ENCODE data around the gene ARHGAP42.
"Not testable (repeated sequence)": the region's sequence is repeated elsewhere in the genome, so short reads cannot be mapped to it uniquely, and the experiment has no call there.

ARHGAP42 gene

DNA sequence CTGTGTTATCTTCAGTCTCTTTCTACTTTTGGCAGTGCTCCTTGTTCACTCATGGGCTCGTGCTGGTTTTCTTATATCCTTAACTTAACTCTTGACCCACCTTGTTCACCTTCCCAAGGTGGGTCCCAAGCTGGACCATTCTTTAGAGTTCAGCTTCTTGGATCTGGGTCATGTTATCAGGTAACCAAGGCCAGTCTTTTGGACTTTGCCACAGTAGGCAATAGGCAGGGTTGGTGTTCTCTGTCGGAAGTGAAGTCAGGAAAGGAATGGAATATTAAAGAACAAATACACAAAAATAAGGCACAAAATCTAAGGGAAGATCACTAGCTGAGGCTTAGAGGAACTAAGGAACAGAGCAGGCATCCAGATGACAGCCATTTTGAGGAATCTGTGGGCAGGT, 202.7 kb downstream of the ARHGAP42 start:
- ChIA-PET CTCF (interaction anchor here (0.7 kb wide), 1 partner anchor 245 kb away, joined by 3 read pairs; no protein-coding TSS in a partner anchor), POLR2A (ENCODE audit: low non-redundant PET) (no interaction called here)
- TF ChIP-seq, protein P1, sequence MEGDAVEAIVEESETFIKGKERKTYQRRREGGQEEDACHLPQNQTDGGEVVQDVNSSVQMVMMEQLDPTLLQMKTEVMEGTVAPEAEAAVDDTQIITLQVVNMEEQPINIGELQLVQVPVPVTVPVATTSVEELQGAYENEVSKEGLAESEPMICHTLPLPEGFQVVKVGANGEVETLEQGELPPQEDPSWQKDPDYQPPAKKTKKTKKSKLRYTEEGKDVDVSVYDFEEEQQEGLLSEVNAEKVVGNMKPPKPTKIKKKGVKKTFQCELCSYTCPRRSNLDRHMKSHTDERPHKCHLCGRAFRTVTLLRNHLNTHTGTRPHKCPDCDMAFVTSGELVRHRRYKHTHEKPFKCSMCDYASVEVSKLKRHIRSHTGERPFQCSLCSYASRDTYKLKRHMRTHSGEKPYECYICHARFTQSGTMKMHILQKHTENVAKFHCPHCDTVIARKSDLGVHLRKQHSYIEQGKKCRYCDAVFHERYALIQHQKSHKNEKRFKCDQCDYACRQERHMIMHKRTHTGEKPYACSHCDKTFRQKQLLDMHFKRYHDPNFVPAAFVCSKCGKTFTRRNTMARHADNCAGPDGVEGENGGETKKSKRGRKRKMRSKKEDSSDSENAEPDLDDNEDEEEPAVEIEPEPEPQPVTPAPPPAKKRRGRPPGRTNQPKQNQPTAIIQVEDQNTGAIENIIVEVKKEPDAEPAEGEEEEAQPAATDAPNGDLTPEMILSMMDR (conservative IDR thresholded peaks at IDR 0.05; ENCODE audit: low read depth), result no peak
- DNase-seq (ENCODE audit: low spot score), result no peak
- H3K27ac ChIP-seq, result no peak overlapping the region

DNA sequence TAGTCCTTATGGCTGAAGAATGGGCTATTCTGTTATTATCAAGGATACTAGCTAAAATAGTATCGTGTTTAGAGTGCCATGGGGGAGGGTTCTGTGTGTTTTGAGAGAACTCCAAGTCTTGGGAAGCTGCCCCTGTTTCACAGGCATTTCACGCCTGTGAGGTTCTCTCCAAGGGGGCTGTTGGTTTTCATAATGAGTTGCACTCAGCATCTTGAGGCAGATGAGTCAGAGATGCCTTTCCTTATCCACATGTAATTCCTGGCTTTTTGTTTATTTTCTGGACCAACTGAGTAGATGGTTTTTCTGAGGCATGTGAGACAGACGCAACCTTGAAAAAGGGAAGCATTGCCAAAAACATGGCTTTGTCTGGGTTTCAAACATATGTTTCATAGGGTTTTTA, 203.7 kb downstream of the ARHGAP42 start:
- no peak for DNase-seq (ENCODE audit: low spot score)
- no peak overlapping the region for H3K27ac ChIP-seq
- TF ChIP-seq, protein P1 (conservative IDR thresholded peaks at IDR 0.05; ENCODE audit: low read depth), result no peak
- POLR2A ChIA-PET (ENCODE audit: low non-redundant PET), result no interaction called here
- CTCF ChIA-PET, result no interaction called here

DNA sequence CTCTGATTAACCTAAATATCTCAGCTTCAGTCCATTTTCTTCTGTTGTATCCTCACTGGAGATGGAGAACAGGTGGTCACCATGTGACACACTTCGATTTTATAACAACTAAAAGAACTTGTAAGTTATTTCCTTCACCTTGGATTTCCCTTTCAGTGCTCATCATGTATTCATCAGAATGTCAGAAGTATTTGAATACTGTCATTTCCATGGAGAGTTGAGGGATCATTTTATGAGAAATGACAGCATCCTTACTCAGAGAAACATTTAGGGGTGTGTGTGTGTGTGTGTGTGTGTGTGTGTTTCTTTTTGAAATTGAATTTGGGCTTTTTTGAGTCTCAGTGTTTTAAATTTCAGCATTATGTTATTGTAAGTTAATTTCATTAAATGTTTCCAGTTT, 205.8 kb downstream of the ARHGAP42 start:
- TF ChIP-seq, protein P1 (conservative IDR thresholded peaks at IDR 0.05; ENCODE audit: low read depth), result no peak
- CTCF ChIA-PET, result interaction anchor here (0.7 kb wide), 1 partner anchor 302 kb away, joined by 3 read pairs; no protein-coding TSS in a partner anchor
- no peak overlapping the region for H3K27ac ChIP-seq
- DNase-seq (ENCODE audit: low spot score), result no peak
- POLR2A ChIA-PET (ENCODE audit: low non-redundant PET), result no interaction called here

DNA sequence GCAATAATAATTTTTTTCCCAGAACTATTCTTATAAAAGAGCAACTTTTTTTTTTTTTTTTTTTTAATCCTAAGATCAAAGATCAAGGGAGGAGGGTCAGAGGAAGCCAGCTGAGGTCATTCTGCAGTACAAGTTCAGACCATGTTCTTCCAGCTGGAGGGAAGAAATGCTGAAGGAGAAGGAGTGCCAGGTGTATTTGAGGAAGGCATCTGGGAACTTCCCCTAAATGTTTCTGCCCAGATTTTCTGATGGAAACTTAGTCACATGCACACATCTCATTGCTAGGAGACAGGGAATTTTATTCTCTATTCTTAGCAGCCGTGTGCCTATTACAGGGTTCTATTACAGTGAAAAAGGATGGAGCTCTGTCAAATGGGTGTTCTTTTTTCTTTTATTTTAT, 208.4 kb downstream of the ARHGAP42 start:
- no peak for DNase-seq (ENCODE audit: low spot score)
- ChIA-PET POLR2A (ENCODE audit: low non-redundant PET) (no interaction called here), CTCF (no interaction called here)
- TF ChIP-seq, protein P1 (conservative IDR thresholded peaks at IDR 0.05; ENCODE audit: low read depth), result no peak
- H3K27ac ChIP-seq, result no peak overlapping the region

DNA sequence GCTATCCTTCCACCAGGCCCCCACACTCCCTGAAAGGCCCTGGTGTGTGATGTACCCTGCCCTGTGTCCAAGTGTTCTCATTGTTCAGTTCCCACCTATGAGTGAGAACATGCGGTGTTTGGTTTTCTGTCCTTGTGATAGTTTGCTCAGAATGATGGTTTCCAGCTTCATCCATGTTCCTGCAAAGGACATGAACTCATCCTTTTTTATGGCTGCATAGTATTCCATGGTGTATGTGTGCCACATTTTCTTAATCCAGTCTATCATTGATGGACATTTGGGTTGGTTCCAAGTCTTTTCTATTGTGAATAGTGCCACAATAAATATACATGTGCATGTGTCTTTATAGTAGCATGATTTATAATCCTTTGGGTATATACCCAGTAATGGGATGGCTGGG, 208.9 kb downstream of the ARHGAP42 start:
- H3K27ac ChIP-seq; CTCF ChIA-PET; POLR2A ChIA-PET (ENCODE audit: low non-redundant PET); DNase-seq (ENCODE audit: low spot score): not testable (repeated sequence)

DNA sequence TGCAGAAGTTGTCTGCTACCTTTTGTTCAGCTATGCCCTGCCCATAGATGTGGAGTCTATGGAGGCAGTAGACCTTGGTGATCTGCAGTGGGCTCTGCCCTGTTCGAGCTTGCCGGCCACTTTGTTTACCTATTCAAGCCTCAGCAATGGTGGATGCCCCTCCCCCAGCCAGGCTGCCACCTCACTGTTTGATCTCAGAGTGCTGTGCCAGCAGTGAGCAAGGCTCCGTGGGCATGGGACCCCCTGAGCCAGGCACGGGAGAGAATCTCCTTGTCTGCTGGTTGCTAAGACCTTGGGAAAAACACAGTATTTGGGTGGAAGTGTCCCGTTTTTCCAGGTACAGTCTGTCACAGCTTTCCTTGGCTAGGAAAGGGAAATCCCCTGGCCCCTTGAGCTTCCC, 214.4 kb downstream of the ARHGAP42 start:
- DNase-seq (ENCODE audit: low spot score); H3K27ac ChIP-seq; POLR2A ChIA-PET (ENCODE audit: low non-redundant PET): not testable (repeated sequence)
- CTCF ChIA-PET, result interaction anchor here (0.9 kb wide), 1 partner anchor 14 kb away, joined by 3 read pairs; no protein-coding TSS in a partner anchor

DNA sequence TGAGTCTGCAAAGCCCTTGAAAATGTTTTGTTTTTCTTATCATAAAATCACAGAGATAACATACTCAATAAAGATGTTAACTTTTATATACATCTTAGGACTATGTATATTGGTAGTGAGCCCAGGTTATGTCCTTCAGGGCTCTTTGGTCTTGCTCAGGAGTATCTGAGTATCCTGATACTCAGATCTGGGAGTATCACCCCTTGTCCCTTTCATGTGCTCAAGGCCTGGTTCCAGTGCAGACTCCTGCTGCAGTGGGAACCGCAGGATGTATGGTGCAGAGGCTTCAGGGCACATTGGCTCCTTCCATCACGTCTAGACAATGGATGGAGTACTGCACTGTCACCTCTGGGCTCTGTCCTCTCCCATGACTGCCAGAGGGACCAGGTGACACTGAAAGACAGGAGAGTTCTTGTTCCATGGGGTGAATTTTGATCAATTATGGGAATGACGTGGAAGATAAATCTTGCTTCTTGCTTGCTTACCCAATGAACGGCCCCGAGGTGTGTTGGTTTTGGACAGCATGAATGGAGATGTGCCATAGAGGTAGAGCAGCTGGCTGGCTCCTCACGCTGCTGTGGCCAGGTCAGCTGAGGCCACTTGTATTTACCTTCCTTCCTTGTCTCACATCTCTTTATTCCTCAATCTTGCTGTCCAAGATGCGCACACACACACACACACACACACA, 215.5 kb downstream of the ARHGAP42 start:
- POLR2A ChIA-PET (ENCODE audit: low non-redundant PET), result no interaction called here
- no peak for DNase-seq (ENCODE audit: low spot score)
- CTCF ChIA-PET, result no interaction called here
- H3K27ac ChIP-seq, result no peak overlapping the region
- TF ChIP-seq, protein P1 (conservative IDR thresholded peaks at IDR 0.05; ENCODE audit: low read depth), result no peak

DNA sequence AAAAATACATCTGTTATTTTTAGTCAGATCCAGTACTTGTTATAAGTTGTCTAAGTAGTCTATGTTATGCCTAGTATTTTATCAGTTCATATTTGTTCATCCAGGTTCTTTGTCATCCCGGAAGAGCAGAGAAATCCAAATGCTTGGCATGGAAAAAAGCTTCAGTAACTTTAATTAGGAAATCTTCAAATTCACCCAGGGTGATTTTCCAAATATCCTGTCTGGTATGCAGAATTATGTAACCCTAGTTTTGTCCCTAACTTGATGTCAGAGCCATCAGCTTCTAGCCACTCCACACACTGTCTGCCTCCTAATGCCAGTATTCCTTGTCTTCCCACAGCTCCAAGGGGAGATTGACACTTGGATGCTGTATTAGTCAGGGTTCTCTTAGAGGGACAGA, 216.2 kb downstream of the ARHGAP42 start:
- DNase-seq (ENCODE audit: low spot score), result no peak
- TF ChIP-seq, protein P1 (conservative IDR thresholded peaks at IDR 0.05; ENCODE audit: low read depth), result no peak
- POLR2A ChIA-PET (ENCODE audit: low non-redundant PET), result no interaction called here
- H3K27ac ChIP-seq, result no peak overlapping the region
- CTCF ChIA-PET, result no interaction called here
